K562 (cell line): ENCODE data around the gene COA6. TPM values are rescaled to one million over a fixed set of nuclear protein-coding genes. Genes with fewer than 3 reads are reported as not detected.

Source experiments
- ATAC-seq: fragments of 200-7000 bp; cut with Tn5 transposase; 3 replicates; pipeline ENCODE4 v1.9.1; 2020; ENCODE audit warnings: moderate library complexity
- BruUV-seq: library from RNA; stranded (reverse); fragments of 400-500 nt; replicated peaks from 2 replicates; lab custom pipeline; 2021; lab: Mats Ljungman, UMichigan
- CTCF ChIA-PET: fragments of 300-600 bp; formaldehyde crosslinking; extraction: SDS; loops from one replicate; lab custom pipeline; 2021; ENCODE audit warnings: low intra/inter-chr PET ratio; lab: Yijun Ruan, JAX
- POLR2A ChIA-PET: fragments of 300-600, 350-650 bp; sonication (Branson Sonifier 250); formaldehyde crosslinking; extraction: SDS; loops from one replicate; lab custom pipeline; 2021; ENCODE audit warnings: antibody characterized with exemption, inconsistent platforms; lab: Yijun Ruan, JAX
- DNase-seq, 4 experiments: peaks; one replicate each; pipeline versions ENCODE4 v3.0.0 to v3.0.0-alpha.2; 2011 to 2018; ENCODE audit warnings: low spot score in 3 of 4, mixed read lengths in 3 of 4; ENCODE audit errors: extremely low read depth in 1 of 4
- FAIRE-seq: peaks from 2 replicates; lab custom pipeline; 2011; peaks lifted over from hg19 to GRCh38; lab: Jason Lieb, UNC
- H2AFZ ChIP-seq: 2 replicates; pipeline ENCODE4 v1.6.0; 2011; ENCODE audit warnings: low read depth, low read length, control low read depth, inconsistent platforms
- H3K27ac ChIP-seq: fragments of 200-600 bp; 3 replicates; pipeline ENCODE4 v1.8.0; 2011; ENCODE audit warnings: low read depth, mild to moderate bottlenecking, control low read depth, inconsistent platforms, low read length, moderate library complexity, mixed read lengths; ENCODE audit errors: extremely low read depth
- H3K27me3 ChIP-seq, 2 experiments: fragments of 300-600 bp in 1 of 2; 2 replicates in 1 of 2; 3 replicates in 1 of 2; pipeline versions ENCODE4 v1.6.0 to v1.8.0; 2011; ENCODE audit warnings: inconsistent platforms in 2 of 2, low read length in 2 of 2, mild to moderate bottlenecking in 1 of 2, mixed read lengths in 1 of 2, moderate library complexity in 1 of 2; ENCODE audit not compliant: control insufficient read depth in 2 of 2, insufficient read depth in 2 of 2
- H3K36me3 ChIP-seq: fragments of 300-600 bp; 3 replicates; pipeline ENCODE4 v1.8.0; 2011; ENCODE audit warnings: mild to moderate bottlenecking, low read length, inconsistent platforms; ENCODE audit not compliant: control insufficient read depth, insufficient read depth
- H3K4me1 ChIP-seq, 2 experiments: fragments of 200-600 bp in 1 of 2; replicated peaks in 1 of 2; 2 replicates in 1 of 2; 3 replicates in 1 of 2; pipeline versions ENCODE4 v1.5.1 to v1.8.0; 2011; ENCODE audit warnings: inconsistent platforms in 2 of 2, low read length in 2 of 2, mild to moderate bottlenecking in 1 of 2, mixed read lengths in 1 of 2, moderate library complexity in 1 of 2; ENCODE audit not compliant: control insufficient read depth in 2 of 2, insufficient read depth in 2 of 2
- H3K4me2 ChIP-seq: 2 replicates; pipeline ENCODE4 v1.6.1; 2011; ENCODE audit warnings: low read length, control low read depth, inconsistent platforms, mixed read lengths; ENCODE audit not compliant: insufficient read depth
- H3K4me3 ChIP-seq: fragments of 200-600 bp; sonication (generic), shearing (Covaris generic); 2 replicates; pipeline ENCODE4 v1.5.1; 2016; ENCODE audit warnings: control low read depth, inconsistent platforms
- H3K79me2 ChIP-seq: fragments of 200-600 bp; 3 replicates; pipeline ENCODE4 v1.8.0; 2011; ENCODE audit warnings: low read length, inconsistent platforms; ENCODE audit not compliant: control insufficient read depth, insufficient read depth
- H3K9ac ChIP-seq, 2 experiments: 2 replicates each; pipeline versions ENCODE4 v1.6.0 to v1.6.1; 2011; ENCODE audit warnings: low read depth in 2 of 2, low read length in 2 of 2, control low read depth in 1 of 2, inconsistent platforms in 1 of 2, mild to moderate bottlenecking in 1 of 2, mixed read lengths in 1 of 2; ENCODE audit not compliant: insufficient read depth in 1 of 2
- H3K9me1 ChIP-seq: one replicate; pipeline ENCODE4 v1.6.0; 2011; ENCODE audit warnings: inconsistent platforms, mild to moderate bottlenecking, low read length, moderate library complexity; ENCODE audit not compliant: control insufficient read depth, insufficient read depth
- H3K9me3 ChIP-seq: replicated peaks from 2 replicates; pipeline ENCODE4 v1.5.1; 2011; ENCODE audit warnings: low read depth, low read length, inconsistent platforms; ENCODE audit not compliant: control insufficient read depth, insufficient read depth
- H4K20me1 ChIP-seq: replicated peaks from 2 replicates; pipeline ENCODE4 v1.6.1; 2011; ENCODE audit warnings: low read length, inconsistent platforms, mixed read lengths; ENCODE audit not compliant: control insufficient read depth, insufficient read depth
- CTCF ChIP-seq, 3 experiments: IDR thresholded peaks in 2 of 3; conservative IDR thresholded peaks in 1 of 3; 2 replicates each; pipeline ENCODE4 v1.5.1; 2011 to 2012; ENCODE audit warnings: low read length in 3 of 3, mild to moderate bottlenecking in 3 of 3, control low read depth in 2 of 3, improper control_type of control experiment in 1 of 3, inconsistent platforms in 1 of 3, low read depth in 1 of 3, mixed read lengths in 1 of 3, moderate library complexity in 1 of 3; ENCODE audit not compliant: insufficient read depth in 2 of 3
- NCOR1 ChIP-seq: fragments of 450-650 bp; IDR thresholded peaks from 2 replicates; pipeline ENCODE4 v1.6.1; 2016; ENCODE audit warnings: mild to moderate bottlenecking, moderate library complexity
- RAD21 ChIP-seq, 2 experiments: fragments of 250-450 bp in 1 of 2; fragments of 450-650 bp in 1 of 2; sonication (Bioruptor Pico) in 1 of 2; formaldehyde crosslinking in 1 of 2; IDR thresholded peaks in 1 of 2; conservative IDR thresholded peaks in 1 of 2; 2 replicates each; pipeline versions ENCODE4 v1.4.0 to v1.8.0; 2020 to 2022; ENCODE audit warnings: mild to moderate bottlenecking in 2 of 2, moderate library complexity in 1 of 2
- REST ChIP-seq, 2 experiments: fragments of 450-650 bp; formaldehyde crosslinking in 1 of 2; IDR thresholded peaks; 2 replicates each; pipeline versions ENCODE4 v1.4.0 to v1.6.1; 2014 to 2020; ENCODE audit warnings: mild to moderate bottlenecking in 2 of 2, borderline replicate concordance in 1 of 2, low read depth in 1 of 2
- whole genome bisulfite sequencing: fragments of 100-300 bp; shearing (Covaris generic); methylation state at CpG from one replicate; pipeline ENCODE4 v1.1.6; 2016; ENCODE audit warnings: low coverage, mixed read lengths; ENCODE audit not compliant: insufficient coverage; ENCODE audit errors: missing lambda C conversion rate; 5-methylcytosine and 5-hydroxymethylcytosine counted together
- in situ Hi-C: fragments of 300-500 bp; cut with MboI; formaldehyde crosslinking; loops from 4 replicates; pipeline ENCODE4 v1.15.0; 2018; ENCODE audit warnings: inconsistent platforms, mixed read lengths
- intact Hi-C: fragments of 100-400 bp; cut with micrococcal nuclease; formaldehyde crosslinking; loops from 2 replicates; pipeline ENCODE4 v1.14.2; 2022
- polyA plus RNA-seq, 8 experiments: library from polyadenylated mRNA; depleted of rRNA in 4 of 8; stranded (reverse) in 5 of 8; unstranded in 3 of 8; fragments of >200 nt; fragmentation: Nextera tagmentation in 2 of 8; fragmentation: Illumina TruSeq in 1 of 8; extraction: Ambion mirVana in 2 of 8; extraction: Trizol in 1 of 8; gene quantifications; 2 replicates each; pipeline versions ENCODE4 v1.2.1 to v1.2.3, GENCODE V29; 2011 to 2014; ENCODE audit warnings: inconsistent platforms in 1 of 8, missing spikeins in 1 of 8
- total RNA-seq, 7 experiments: library from RNA; depleted of rRNA in 6 of 7; stranded (reverse); fragments of >200 nt in 6 of 7; fragmentation: Illumina TruSeq in 2 of 7; extraction: Trizol in 2 of 7; gene quantifications; 2 replicates each; pipeline versions ENCODE4 v1.2.1 to v1.2.3, GENCODE V29; 2011 to 2021; ENCODE audit warnings: low replicate concordance in 1 of 7

COA6 gene
- total and polyA plus RNA-seq, 9 of the 15 experiments (the other 6 are each of a cell fraction or from before 2014, with no cell fraction given): 77.7 to 187 (median 134) TPM

- FAIRE-seq: peak; percentile 57
- peak; percentile 49 to 57 for TF ChIP-seq RAD21 (CRISPR knock-in tag; conservative IDR thresholded peaks at IDR 0.05 in 1 of 2, IDR thresholded peaks at IDR 0.05 in 1 of 2)
- TF ChIP-seq REST (IDR thresholded peaks at IDR 0.05; ENCODE audit: borderline replicate concordance): peak; percentile 34; the same call in 1 of the 2 replicates
- no peak for TF ChIP-seq REST (CRISPR knock-in tag; IDR thresholded peaks at IDR 0.05; ENCODE audit: low read depth)
- TF ChIP-seq NCOR1: no peak
- peak in 1 of 3 experiments; percentile 42; a peak in 2 of 6 replicates for TF ChIP-seq CTCF (IDR thresholded peaks at IDR 0.05 in 2 of 3, conservative IDR thresholded peaks at IDR 0.05 in 1 of 3; ENCODE audit: insufficient read depth in 2 of 3, low read depth in 1 of 3, low read length in 3 of 3)
- WGBS: 62% methylated on average over 5 of the region's 5 CpGs
- no TSS peak for BruUV-seq
- no peak for DNase-seq
- in situ Hi-C loops (no loop called here), intact Hi-C loops (loop anchor here (5.0 kb wide), 1 partner anchor 82 kb away; no protein-coding TSS in a partner anchor)
- Histone ChIP-seq H3K27ac (no peak overlapping the region), H3K4me3 (no peak overlapping the region), H2AFZ (no peak overlapping the region), H3K9ac (no peak overlapping the region), H3K9me3 (no peaks in the 10 kb centered on the region), H3K4me2 (no peak overlapping the region), H3K9me1 (no peaks in the 10 kb centered on the region), H3K36me3 (peaks cover 11% of the 10 kb centered on the region; the same call in 1 of the 3 replicates), H4K20me1 (no peaks in the 10 kb centered on the region), H3K4me1 (peaks cover 0 to 5% of the 10 kb centered on the region in 2 experiments; a peak in 1 of 5 replicates), H3K27me3 (no peaks in the 10 kb centered on the region), H3K79me2 (no peaks in the 10 kb centered on the region)
- no peak for ATAC-seq
- CTCF ChIA-PET: interaction anchor here (1.0 to 2.1 kb wide), 2 partner anchors 86 to 255 kb away, joined by 3 to 14 read pairs; no protein-coding TSS in a partner anchor
- POLR2A ChIA-PET: interaction anchor here (1.0 kb wide), 1 partner anchor 26 kb away, joined by 3 read pairs; no protein-coding TSS in a partner anchor
Observed at GRCh38 chr1:234409328-234409727, 36.1 kb downstream of the COA6 start.
